GM04503 (cell line): ENCODE measurements around the gene KLHL21.
"Not testable (repeated sequence)": the region's sequence is repeated elsewhere in the genome, so short reads cannot be mapped to it uniquely, and the experiment has no call there.

Experiments
- DNase-seq: peaks from one replicate; pipeline ENCODE4 v3.0.0-alpha.2; 2012; ENCODE audit warnings: low read depth

KLHL21 gene

DNA sequence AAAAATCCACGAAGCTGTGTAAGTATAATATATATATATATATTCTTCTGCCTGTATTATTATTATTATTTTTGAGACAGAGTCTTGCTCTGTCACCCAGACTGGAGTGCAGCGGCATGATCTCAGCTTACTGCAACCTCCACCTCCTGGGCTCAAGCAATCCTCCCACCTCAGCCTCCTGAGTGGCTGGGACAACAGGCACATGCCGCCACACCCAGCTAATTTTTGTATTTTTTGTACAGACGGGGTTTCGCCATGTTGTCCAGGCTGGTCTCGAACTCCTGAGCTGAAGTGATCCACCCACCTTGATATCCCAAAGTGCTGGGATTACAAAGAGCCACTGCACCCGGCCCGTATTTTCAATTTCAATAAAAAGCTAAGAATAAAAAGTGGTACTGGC is 2.7 kb downstream of the KLHL21 start:
- DNase-seq, result not testable (repeated sequence)

DNA sequence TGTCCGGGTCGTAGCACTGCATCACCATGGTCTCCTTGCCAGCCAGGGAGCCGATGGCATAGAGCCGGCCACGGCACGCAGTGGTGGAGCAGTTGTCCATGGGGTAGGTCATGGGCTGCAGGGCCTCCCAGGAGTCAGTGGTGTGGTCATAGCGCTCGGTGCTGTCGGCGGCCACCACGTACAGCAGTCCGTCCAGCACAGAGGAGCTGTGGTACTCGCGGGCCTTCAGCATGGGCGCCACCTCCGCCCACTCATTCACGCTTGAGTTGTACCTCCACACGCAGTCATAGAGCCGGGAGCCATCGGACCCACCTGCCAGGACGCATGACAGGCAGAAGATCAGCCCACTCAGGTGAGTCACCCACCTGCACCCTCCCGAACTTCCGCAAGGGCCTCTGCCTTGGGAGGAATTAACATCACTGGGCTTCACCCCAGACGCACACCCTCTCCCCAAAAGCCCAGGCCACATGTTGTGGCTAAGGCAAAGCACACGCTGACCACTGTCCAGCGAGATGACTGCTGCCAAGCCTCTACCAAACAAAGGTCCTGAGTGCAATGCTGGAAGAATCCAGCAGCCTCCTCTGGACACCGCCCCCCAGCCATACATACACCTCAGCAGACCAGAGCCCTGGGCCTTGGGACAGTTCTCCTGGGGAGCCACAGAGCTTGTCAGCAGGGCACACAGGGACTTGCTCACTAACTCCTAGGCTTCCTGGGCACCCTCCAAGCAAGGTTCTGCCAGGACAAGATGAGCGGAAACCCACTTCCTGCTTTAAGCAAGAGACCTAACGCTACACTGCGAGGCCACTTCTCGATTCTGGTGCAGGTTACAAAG is 3.3 kb downstream of the KLHL21 start:
- no peak for DNase-seq

DNA sequence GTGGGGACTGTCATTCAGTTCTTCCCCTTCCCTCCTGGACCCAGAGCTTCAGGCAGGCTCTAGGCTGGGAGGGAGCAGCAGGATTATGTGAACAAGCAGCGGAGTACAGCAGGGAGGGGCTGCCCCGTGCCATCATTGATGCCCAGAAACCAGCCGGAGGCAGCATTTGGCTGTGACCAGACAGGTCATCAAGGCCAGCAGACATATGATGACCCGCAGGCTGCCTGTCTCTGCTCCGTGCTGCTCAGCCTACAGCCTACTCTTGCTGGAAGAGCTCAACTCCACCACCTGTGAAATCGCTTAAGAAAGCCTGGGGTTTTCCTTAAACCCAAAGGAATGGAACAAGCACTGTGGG is 4.9 kb downstream of the KLHL21 start:
- DNase-seq, result no peak

DNA sequence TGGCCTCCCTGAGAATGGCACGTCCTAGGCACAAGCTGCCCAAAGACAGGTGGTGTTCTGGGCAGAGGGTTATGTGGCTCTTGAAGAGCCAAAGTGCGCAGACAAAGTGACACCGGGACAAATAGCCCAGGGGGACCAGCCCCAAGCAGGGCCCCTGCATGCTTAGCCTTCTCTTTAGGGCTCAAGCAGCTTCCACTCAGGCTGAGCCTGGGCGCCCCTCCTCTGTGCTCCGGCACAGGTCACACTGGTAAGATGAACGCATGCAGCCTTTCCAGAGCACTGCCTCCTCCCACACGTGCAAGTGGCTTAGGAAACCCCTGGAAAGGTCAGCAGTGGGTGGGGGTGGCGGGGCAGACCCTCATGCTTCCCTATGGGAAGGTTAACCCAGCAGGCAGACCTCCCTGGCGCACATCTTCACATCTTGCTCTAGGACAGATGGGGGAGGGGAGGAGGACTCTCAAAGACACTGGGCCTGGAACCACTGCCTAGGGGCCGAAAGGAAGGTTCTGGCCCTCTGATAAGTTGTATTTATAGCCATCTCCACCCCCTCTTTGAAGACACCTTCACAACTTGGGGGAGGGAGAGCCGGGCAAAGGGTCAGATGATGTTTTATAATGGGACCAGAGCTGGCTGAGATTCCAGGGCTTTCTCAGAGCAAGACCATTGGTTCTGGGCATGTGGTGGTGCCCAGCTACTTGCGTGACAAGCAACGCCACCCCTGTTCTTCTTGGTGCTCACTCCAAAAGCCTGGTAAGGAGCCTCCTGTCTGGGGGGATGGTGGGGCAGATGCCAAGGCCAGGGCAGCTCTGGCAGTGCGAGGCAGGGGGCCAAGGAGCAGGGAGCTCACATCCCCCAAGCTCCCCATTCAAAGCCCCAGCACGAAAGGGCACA is 5.5 kb downstream of the KLHL21 start:
- DNase-seq, result no peak

DNA sequence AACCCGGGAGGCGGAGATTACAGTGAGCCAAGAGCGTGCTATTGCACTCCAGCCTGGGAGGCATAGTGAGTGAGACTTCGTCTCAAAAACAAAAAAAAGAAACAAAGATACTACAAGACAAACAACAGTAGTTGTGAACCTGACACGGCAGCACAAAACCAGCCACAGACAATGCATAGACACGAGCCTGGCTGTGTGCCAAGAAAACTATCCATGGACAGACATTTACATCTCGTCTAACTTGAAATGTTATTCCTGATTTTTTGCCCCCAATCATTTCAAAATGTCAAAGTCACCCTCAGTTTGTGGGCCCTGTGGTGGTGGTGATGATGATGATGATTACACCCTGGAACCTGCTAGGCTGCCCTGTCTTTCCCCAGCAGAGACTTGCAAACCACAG is 6.3 kb downstream of the KLHL21 start:
- no peak for DNase-seq

DNA sequence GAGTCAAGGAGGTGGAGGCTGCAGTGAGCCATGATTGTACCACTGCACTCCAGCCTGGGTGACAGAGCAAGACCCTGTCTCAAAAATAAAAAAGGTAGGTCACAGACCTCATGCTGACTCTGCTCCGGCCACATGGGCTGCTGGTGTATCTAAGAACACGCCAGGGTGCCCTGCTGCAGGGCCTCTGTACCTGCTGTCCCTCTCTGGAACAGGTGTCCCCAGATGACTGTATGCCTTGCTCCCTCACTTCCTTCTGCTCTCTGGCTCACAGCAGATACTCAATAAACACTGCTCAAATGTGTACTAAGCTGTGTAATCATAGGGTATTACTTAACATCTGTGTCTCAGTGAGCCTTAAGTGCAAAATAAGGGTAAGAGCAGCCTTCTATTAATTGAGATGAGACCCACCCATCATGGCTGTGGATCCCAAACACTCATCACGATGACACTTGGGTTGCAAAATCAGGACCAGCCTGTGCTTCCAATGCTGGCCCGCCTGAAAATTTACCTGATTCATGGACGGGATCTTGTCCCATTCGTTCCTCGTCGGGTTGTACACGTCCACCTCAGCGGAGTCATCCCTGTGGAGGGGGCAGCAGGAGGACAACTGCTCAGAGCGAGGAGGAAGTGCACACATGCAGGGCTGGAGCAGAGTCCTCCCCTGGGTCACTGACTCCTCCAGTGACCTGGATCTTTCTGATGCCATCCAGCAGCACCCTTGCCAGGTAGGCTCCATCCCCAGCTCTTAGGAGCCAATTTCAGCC is 7.5 kb downstream of the KLHL21 start:
- DNase-seq, result no peak

DNA sequence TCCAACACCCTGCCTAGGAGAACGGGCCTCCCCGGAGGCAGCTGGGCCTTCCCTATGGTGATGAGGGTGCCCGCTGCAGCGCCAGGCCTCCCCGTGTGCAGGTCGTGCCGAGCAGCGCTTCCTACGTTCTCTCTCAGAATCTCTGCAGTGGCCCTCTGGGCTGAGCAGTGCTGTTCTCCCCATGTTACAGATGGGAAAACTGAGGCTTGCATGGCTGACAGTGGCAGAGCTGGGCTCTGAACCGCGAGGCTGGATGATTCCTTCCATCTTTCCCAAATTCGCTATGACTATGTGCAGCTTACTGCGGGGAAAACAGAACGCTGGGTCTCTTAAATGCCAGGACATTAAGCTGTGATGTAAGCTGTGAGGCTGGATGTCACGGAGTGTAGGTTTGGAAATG is 8.9 kb downstream of the KLHL21 start:
- DNase-seq, result no peak

DNA sequence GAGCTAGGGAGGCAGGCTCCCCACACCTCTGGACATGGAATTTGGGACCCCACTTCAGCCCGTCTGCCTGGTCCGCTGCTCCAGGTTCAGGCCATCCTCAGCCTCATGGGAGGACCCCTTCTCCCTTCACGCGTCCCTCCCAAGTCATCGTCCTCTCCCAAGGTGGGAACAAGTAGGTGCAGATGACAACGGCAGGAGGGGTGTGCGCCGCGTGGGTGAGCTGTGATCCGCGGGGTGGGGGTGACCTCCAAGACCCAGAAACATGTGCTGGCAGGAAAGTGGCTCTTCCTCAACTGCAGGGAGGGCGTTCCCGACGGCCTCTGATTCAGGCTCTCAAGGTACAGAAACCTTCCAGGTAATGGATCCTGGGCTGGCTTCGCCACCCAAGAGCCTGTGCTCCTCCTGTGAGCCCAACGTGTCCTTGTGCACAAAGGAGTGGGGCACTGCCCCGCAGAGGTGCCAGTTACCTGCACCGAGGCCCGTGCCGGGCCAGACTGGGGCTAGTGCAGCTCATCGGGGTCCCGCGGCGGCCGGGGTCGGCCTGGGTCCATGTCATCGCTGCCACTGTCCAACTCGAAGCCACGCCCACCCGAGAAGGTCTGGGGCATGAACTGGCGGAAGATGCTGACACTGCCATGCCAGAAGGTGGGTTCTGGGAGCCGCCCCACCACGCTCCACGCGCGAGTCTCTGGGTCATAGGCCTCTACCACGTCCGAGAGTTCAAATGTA is 9.6 kb downstream of the KLHL21 start:
- DNase-seq, result no peak

DNA sequence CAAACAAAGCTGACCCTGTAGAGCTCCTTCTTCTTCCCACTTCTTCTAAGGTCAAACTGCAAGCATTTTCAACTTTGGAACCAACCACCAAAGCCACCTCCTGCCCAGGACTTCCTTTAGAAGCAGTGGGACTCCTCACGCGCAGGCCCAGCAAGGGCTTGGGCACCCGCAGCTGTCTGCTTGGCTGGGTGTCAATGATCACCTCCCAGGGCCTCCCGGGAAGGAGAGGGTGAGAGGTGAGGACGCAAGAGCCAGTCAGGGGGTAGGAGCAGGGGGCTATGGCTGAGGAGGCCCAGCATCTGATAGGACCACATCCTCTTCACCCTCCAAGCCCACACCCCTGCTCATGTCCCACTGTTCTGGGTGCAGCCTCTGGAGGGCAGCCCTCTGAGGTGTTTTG is 10.2 kb downstream of the KLHL21 start:
- no peak for DNase-seq

DNA sequence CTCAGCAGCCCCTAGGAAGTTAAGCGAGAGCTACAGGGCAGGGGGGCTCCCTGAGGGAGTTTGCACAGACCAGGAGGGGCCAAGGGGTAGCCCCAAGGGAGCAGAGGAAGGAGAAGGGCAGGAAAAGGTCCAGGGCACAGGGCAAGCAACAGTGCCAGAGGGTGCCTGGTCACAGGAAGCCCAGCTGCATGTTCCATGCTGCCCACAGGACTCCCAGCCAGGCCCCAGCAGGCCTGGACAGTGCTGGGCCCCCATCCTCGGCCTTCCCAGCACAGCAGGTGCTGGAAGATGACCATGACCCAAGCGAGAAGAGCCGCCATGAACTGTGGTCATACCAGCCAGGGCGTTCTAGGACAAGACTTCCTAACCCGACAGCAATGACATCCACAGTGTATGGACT is 11.0 kb downstream of the KLHL21 start:
- no peak for DNase-seq

DNA sequence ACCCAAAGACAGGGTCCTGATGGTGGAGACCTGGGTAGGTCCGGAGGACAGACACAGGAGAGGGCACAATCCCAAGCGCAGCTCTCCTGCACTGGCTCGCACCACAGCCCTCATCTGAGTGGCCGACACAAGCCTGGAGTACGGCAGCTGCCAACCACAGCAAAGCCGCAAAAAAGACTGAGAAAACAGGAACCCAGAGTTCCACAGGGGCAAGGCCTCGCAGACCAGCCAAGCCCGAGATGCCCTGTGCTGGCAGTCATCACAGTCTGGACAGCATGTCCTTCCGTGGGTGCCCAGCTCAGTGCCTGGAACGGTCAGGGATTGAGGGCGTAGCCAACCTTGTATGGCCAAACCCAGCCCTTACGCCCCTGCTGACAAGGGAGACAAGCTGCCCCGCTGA is 11.4 kb downstream of the KLHL21 start:
- DNase-seq, result no peak

DNA sequence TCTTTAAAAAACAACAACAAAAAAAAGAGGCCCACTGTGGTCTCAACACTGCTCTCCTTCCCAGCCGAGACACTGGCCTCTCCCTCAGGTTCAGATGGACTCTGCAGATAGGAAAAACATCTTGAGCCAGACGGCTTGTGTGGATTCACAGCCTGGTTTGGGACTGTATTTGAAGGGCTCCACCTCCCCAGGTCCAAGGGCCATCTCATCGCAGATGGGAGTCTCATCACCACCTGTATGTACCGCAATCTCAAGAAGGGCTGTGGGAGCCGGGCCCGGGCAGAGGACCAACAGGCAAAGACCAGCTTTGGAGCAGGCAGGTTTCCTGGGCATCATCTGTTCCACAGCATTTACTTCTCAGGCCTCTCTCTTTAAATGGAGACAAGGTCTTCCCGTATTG is 12.6 kb downstream of the KLHL21 start:
- no peak for DNase-seq

DNA sequence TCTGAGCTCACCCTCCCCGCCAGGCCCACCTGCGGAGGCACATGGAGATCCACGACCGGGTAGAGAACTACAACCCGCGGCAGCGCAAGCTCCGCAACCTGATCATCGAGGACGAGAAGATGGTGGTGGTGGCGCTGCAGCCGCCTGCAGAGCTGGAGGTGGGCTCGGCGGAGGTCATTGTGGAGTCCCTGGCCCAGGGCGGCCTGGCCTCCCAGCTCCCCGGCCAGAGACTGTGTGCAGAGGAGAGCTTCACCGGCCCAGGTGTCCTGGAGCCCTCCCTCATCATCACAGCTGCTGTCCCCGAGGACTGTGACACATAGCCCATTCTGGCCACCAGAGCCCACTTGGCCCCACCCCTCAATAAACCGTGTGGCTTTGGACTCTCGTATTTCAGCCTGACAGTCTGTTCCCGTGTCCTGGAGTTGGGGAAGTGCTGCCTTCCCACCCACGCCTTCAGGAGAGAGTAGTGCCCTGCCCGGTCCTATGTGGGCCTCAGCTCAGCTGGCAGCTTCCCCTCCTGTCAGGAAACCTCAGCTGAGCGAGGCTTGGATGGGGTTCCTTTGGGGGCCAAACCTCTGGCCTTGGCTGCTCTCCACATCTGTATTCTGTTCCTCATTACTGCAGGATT is 13.7 kb downstream of the KLHL21 start:
- DNase-seq, result no peak

DNA sequence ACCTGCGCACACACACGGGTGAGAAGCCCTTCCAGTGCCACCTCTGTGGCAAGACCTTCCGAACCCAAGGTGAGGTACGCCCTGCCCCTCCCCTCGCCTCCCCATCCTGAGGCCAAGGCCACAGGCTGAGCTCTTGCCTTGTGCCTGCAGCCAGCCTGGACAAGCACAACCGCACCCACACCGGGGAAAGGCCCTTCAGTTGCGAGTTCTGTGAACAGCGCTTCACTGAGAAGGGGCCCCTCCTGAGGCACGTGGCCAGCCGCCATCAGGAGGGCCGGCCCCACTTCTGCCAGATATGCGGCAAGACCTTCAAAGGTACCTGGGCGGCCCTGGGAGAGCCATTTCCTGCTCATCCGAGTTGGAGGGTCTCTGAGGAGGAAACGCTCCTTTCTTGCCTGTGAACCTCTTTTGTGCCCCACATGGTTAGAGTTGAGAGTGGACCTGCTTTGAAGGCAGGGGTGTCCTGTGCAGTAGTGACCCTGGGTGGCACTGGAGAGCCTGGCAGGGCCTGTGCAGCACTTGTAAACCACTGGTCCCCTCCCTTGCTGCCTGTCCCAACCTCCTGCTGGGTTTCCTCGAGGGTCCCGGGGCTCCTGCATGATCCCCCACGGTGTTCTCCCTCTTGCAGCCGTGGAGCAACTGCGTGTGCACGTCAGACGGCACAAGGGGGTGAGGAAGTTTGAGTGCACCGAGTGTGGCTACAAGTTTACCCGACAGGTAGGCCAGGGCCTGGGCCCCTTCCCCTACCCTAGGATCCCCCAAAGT is 14.4 kb downstream of the KLHL21 start:
- DNase-seq, result no peak

DNA sequence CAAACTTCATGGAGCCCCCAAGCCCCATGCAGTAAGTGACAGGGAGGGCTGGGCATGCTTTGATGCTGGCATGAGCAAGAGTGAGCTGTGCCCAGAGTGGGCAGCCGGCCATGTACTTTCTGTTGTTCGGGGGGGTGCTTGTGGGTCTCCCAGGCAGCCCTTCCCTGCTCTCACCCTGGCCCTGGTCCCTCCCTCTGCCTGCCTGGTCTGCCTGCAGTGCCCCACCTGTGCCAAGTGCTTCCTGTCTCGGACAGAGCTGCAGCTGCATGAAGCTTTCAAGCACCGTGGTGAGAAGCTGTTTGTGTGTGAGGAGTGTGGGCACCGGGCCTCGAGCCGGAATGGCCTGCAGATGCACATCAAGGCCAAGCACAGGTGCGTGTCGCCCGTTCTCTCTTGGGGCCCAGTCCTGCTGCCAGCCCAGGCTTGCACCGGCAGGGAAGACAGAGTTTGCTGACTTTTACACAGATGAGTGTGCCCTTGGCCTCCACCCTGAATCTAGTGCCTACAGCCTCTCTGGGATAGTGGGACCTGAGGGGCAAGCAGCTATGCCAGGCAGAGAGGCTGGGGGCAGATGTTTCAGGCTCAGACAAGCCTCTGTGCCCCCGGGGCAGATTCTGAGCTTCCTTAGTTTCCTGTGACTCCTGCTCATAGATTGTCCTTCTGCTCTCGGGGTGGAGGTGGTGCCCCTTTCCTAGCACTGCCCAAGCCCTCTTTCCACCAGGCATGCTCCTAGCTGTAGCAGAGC is 15.2 kb downstream of the KLHL21 start:
- DNase-seq, result no peak

DNA sequence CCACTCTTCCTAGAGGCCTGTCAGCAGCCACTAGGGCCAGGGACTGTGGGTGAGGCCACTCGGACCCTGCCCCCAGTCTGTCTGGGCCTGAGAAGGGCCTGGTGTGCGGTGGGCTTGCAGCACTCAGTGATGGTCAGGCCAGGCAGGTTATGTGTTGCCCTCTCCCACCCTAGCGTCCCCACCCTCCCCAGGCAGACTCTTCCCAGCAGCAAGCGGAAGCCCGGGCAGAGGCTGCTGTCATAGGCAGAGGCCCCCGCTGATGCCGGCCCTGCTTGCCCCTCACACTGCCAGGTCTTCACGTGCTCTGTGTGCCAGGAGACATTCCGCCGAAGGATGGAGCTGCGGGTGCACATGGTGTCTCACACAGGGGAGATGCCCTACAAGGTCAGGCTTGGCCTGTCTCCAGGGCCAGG is 16.3 kb downstream of the KLHL21 start:
- no peak for DNase-seq

DNA sequence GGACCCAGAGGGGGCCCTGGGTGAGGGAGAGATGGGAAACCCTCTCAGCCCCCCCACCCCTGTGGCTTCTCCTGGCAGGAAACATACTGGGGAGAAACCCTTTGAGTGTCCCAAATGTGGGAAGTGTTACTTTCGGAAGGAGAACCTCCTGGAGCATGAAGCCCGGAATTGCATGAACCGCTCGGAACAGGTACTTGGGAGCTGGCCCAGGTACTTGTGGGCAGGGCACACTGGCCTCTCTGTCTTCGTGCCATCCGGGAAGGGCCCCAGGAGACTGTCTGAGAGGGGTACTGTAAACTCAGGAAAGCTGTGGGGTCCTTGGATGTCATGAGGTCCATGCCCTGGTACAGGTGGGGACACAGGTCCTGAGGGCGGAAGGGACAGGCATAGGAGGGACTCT is 16.8 kb downstream of the KLHL21 start:
- DNase-seq, result no peak

DNA sequence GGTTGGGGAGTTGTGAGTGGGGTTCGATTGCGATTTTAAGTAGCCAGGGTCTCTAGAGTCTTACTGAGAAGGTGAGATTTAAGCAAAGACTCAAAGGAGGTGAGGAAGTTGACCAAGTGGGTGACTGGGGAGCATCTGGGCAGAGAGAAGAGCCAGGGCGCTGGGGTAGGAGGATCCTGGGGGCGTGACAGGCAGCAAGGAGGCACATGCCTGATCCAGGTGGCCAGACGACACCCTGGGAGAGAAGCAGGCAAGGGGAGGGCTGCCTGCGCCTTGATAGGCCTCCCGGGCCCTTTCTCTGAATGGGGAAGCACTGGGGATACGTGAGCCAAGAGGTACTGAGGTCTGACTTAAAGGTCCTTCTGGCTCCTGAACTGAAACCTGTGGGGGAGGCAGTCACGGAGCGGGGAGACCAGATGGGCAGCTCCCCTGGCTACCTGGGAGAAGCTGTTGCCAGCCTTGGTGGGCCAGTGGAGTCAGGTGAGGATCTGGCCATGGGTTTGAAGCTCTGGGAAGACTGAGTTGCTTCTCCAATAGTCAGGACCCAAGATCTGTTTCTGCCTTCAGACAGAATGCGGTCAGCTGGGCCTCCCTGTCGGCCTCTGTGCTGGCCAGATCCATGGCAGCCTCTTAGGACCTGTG is 17.5 kb downstream of the KLHL21 start:
- no peak for DNase-seq
